NT2/D1 (cell line): ENCODE results near the gene SPTLC1.

Experiments used
- SUZ12 ChIP-seq: IDR thresholded peaks from 2 replicates; pipeline ENCODE4 v1.6.1; 2011; ENCODE audit not compliant: insufficient read length, insufficient read depth; ENCODE audit errors: extremely low read depth
- ZNF274 ChIP-seq: IDR thresholded peaks from 2 replicates; pipeline ENCODE4 v1.6.1; 2011; ENCODE audit warnings: mild to moderate bottlenecking, low read depth, low read length

DNA sequence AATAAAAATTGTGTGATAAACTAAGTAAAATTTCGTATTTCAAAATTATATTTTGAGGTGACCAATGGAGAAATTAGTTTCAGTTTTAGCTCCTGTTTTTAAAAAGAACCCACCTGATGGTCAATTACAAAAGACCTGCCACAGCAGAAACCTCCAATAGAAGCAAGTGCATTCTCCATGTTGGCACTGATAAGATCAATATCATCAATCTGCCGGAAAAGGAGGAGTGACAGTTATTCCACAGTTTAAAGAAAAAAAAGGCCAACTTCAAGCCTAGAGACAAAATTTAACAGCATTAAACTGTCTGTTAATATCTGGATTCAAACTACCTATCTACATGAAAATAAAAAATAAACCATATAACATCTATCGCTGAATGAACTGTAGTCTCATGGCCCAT, 67.7 kb downstream of the SPTLC1 start:
- TF ChIP-seq SUZ12 (no peak), ZNF274 (no peak)
